Heart left ventricle (tissue), 16 donors: Measurements from ENCODE around the gene SORBS2. TPM values are rescaled to one million over a fixed set of nuclear protein-coding genes. Genes with fewer than 3 reads are reported as not detected.
A peak's percentile ranks its signal among the peaks of the same experiment; 100 is the strongest.
"Not testable (repeated sequence)": the region's sequence is repeated elsewhere in the genome, so short reads cannot be mapped to it uniquely, and the experiment has no call there.

Source experiments
- ATAC-seq, 4 donors: fragments of 200-7000 bp; cut with Tn5 transposase; one replicate each; pipeline ENCODE4 v1.9.1; 2020 to 2022; ENCODE audit warnings: moderate library complexity in 4 of 4, mild to moderate bottlenecking in 3 of 4, moderate number of reproducible peaks in 1 of 4
- DNase-seq, 5 donors: peaks; one replicate each; pipeline ENCODE4 v3.0.0-alpha.2; 2020
- H3K27ac ChIP-seq, 12 donors: fragments of 200-600 bp; sonication (generic) in 4 of 12; one replicate each; pipeline versions ENCODE4 v1.5.0 to v1.8.0; 2016 to 2022; ENCODE audit warnings: mild to moderate bottlenecking in 2 of 12
- H3K27me3 ChIP-seq, 9 donors: fragments of 200-600 bp; sonication (generic) in 2 of 9; one replicate each; pipeline versions ENCODE4 v1.5.1 to v1.8.0; 2016 to 2022; ENCODE audit warnings: mild to moderate bottlenecking in 3 of 9
- H3K36me3 ChIP-seq, 9 donors: fragments of 200-600 bp; sonication (generic) in 2 of 9; one replicate each; pipeline versions ENCODE4 v1.5.0 to v1.8.0; 2018 to 2022; ENCODE audit warnings: mild to moderate bottlenecking in 2 of 9
- H3K4me1 ChIP-seq, 12 donors: fragments of 200-600 bp; sonication (generic) in 4 of 12; one replicate each; pipeline versions ENCODE4 v1.5.0 to v1.8.0; 2016 to 2022; ENCODE audit warnings: mild to moderate bottlenecking in 3 of 12
- H3K4me3 ChIP-seq, 12 donors: fragments of 200-600 bp; sonication (generic) in 4 of 12; one replicate each; pipeline versions ENCODE4 v1.5.0 to v1.8.0; 2017 to 2022; ENCODE audit warnings: mild to moderate bottlenecking in 9 of 12, moderate library complexity in 4 of 12
- H3K9me3 ChIP-seq, 12 donors: fragments of 200-600 bp; sonication (generic) in 4 of 12; one replicate each; pipeline versions ENCODE4 v1.5.0 to v1.8.0; 2016 to 2022; ENCODE audit warnings: mild to moderate bottlenecking in 1 of 12
- POLR2A ChIP-seq, 2 donors: fragments of 450-650 bp; IDR thresholded peaks; one replicate each; pipeline ENCODE4 v1.6.1; 2017; ENCODE audit warnings: antibody characterized with exemption in 2 of 2, mild to moderate bottlenecking in 2 of 2, moderate library complexity in 2 of 2
- WGBS, 4 donors: extraction: QIAGEN DNeasy Blood & Tissue Kit in 2 of 4; methylation state at CpG; one replicate each; pipeline versions ENCODE4 v1.1.5 to v1.1.7; 2013 to 2018; 5-methylcytosine and 5-hydroxymethylcytosine counted together
- intact Hi-C, 10 donors: fragments of 100-400 bp; cut with DNase I; formaldehyde crosslinking; loops; one replicate each; pipeline versions ENCODE4 v1.11.1 to v1.14.2; 2022
- polyA plus RNA-seq, 2 donors: library from polyadenylated mRNA; stranded (reverse); fragments of 200-250 nt; gene quantifications; one replicate each; pipeline ENCODE4 v1.2.3, GENCODE V29; 2013
- total RNA-seq, 9 donors: library from RNA; depleted of rRNA in 2 of 9; stranded (reverse); fragments of >200 nt in 2 of 9; fragmentation: NEBNext Ultra II Directional in 3 of 9; extraction: Animal tissue kit (Norgen Biotek cat#: 25700) in 3 of 9; gene quantifications; one replicate each; pipeline versions ENCODE4 v1.1.0 to v1.2.4, GENCODE V29; 2016 to 2023
- TF ChIP-seq, protein P1 (sequence below), 12 donors: fragments of 200-600 bp; sonication (generic) in 4 of 12; IDR thresholded peaks; one replicate each; pipeline versions ENCODE4 v1.5.0 to v1.8.0; 2018 to 2022; ENCODE audit warnings: antibody characterized with exemption in 12 of 12, mild to moderate bottlenecking in 5 of 12
- donor health status: ischemic (EF 13 %, LVEDD 7.1; RV severe dilation, severe dysfunction).
- donor health status: healthy with polysubstance abuse.
- donor health status: DM: no; HTN: yes; CAD: no.
- donor health status: DM: no; HTN: no; CAD: no.
- donor health status: ischemic (EF 25% LVEDD 6.9; RV normal size, moderate dysfunction).
- donor health status: ischemic (EF 25% LVEDD 5.7; RV mildly dilated, moderate dysfunction).
- donor health status: healthy.
- donor health status: DM: yes; HTN: yes; CAD: no.
- donor health status: ischemic (EF 35%, LVEDD 5.7; RV mildly dilated, moderate dysfunction).
- donor health status: nonischemic (EF 11% LVEDD 7.7; RV severe dilation, severe dysfunction).
- donor health status: DM: yes; HTN: yes; CAD: no.
- donor health status: PGD.
- donor health status: ischemic (EF 29% LVEDD 5.4; RV normal size, mild dysfunction).
- donor health status: nonischemic (EF 23%, LVEDD 6.1; RV moderate dilation, normal function).

The SORBS2 gene
- total and polyA plus RNA-seq, 11 donors = 254 to 2,158 (median 1,369) TPM

DNA sequence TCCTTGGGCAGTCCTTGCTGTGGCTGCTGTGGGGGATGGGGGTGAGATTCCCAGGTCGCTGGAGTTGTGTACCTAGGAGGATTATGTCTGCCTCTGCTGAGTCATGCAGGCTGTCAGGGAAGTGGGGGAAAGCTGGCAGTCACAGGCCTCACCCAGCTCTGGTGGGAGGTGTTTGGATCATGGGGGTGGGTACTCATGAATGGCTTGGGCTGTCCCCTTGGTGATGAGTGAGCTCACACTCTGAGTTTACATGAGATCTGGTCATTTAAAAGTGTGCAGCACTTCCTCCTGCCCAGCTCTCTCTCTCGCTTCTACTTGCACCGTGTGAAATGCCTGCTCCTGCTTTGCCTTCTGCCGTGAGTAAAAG, 252.1 kb downstream of the SORBS2 start:
- intact Hi-C loops = no loop called here
- peaks cover 0 to 10% (median 2%) of the 10 kb centered on the region in 12 donors for H3K4me1 ChIP-seq
- H3K27me3 ChIP-seq = no peaks in the 10 kb centered on the region
- peak in 4 of 5 donors; percentile 18 to 67 (median 47) for DNase-seq
- 65 to 70% (median 66%) methylated on average over 4 of the region's 4 CpGs for WGBS, 4 donors
- H3K4me3 ChIP-seq = no peak overlapping the region
- peak overlapping the region in 3 of 12 donors; percentile 8 to 51 (median 29) for H3K27ac ChIP-seq
- ATAC-seq = peak in 3 of 4 donors; percentile 44 to 70 (median 54)
- peaks cover 0 to 15% (median 0%) of the 10 kb centered on the region in 12 donors for H3K9me3 ChIP-seq
- H3K36me3 ChIP-seq = no peaks in the 10 kb centered on the region
- no peak for TF ChIP-seq POLR2A (IDR thresholded peaks at IDR 0.05)
- TF ChIP-seq, protein P1, sequence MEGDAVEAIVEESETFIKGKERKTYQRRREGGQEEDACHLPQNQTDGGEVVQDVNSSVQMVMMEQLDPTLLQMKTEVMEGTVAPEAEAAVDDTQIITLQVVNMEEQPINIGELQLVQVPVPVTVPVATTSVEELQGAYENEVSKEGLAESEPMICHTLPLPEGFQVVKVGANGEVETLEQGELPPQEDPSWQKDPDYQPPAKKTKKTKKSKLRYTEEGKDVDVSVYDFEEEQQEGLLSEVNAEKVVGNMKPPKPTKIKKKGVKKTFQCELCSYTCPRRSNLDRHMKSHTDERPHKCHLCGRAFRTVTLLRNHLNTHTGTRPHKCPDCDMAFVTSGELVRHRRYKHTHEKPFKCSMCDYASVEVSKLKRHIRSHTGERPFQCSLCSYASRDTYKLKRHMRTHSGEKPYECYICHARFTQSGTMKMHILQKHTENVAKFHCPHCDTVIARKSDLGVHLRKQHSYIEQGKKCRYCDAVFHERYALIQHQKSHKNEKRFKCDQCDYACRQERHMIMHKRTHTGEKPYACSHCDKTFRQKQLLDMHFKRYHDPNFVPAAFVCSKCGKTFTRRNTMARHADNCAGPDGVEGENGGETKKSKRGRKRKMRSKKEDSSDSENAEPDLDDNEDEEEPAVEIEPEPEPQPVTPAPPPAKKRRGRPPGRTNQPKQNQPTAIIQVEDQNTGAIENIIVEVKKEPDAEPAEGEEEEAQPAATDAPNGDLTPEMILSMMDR (IDR thresholded peaks at IDR 0.05) = no peak

DNA sequence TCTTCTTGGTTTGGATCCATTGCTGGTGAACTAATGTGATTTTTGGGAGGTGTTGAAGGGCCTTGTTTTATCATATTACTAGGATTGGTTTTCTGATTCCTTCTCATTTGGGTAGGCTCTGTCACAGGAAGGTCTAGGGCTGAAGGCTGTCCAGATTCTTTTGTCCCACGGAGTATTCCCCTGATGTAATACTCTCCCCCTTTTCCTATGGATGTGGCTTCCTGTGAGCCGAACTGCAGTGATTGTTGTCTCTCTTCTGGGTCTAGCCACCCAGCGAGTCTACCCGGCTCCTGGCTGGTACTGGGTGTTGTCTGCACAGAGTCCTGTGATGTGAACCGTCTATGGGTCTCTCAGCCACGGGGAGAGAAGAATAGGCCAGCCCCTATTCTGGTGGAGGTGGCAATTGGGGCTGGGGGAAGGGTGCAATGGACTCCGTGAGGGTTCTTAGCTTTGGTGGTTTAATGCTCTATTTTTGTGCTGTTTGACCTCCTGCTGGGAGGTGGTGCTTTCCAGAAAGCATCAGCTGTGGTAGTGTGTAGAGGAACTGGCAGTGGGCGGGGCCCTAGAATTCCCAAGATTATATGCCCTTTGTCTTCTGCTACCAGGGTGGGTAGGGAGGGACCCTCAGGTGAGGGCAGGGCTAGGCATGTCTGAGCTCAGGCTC, 252.6 kb downstream of the SORBS2 start:
- WGBS, 4 donors = 52 to 78% (median 67%) methylated on average over 8 of the region's 8 CpGs
- H3K4me1 ChIP-seq = peaks cover 0 to 14% (median 2%) of the 10 kb centered on the region in 12 donors
- intact Hi-C loops, H3K36me3 ChIP-seq, H3K4me3 ChIP-seq, H3K27me3 ChIP-seq, DNase-seq: not testable (repeated sequence)
- peak overlapping the region in 3 of 12 donors; percentile 8 to 51 (median 29) for H3K27ac ChIP-seq
- ATAC-seq = peak in 2 of 4 donors; percentile 14 to 22
- peaks cover 0 to 12% (median 0%) of the 10 kb centered on the region in 12 donors for H3K9me3 ChIP-seq

DNA sequence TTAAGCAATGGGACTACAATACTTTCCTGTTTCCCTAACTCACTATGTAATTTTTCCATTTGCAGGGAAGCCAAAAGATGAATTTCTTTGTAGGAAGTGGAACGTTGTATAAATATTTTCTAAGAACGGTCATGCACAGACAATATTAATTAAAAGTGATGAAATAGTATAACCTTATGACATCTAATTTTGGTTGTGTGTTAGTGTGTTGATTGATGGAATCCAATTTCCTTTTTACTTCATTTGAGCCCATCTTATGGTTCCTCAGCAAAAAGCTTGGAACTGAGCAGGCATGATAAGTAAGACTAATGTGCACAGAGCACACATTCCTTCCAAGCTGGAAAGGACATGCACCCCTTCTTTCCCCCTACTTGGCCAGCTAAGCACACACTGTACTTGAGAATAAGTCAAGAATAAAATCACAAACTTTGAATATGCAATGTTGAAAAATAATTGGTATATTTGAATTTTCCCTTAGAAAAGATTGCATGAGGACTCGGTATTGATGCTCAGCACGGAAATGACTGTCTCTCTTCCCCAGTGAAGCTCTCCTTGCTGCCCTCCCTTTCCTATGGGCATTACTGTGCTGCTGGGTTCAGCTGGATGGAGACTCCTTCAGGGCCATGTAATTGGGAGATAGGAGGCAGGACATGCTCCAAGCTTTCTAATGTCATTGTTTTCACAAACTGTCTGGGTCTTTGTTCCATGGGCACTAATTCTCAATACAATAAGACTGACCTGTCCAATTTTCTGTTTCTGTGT, 257.4 kb downstream of the SORBS2 start:
- H3K27me3 ChIP-seq = no peaks in the 10 kb centered on the region
- intact Hi-C loops = no loop called here
- ATAC-seq = peak; percentile 38 to 75 (median 50)
- no peak for TF ChIP-seq POLR2A (IDR thresholded peaks at IDR 0.05)
- TF ChIP-seq, protein P1 (IDR thresholded peaks at IDR 0.05) = no peak
- H3K4me3 ChIP-seq = no peak overlapping the region
- H3K9me3 ChIP-seq = peaks cover 0 to 12% (median 0%) of the 10 kb centered on the region in 12 donors
- H3K4me1 ChIP-seq = peaks cover 0 to 18% (median 0%) of the 10 kb centered on the region in 12 donors
- no peak for DNase-seq
- H3K27ac ChIP-seq = peak overlapping the region in 2 of 12 donors; percentile 31 to 59
- WGBS, 4 donors = 64 to 71% (median 68%) methylated on average over 4 of the region's 4 CpGs
- H3K36me3 ChIP-seq = no peaks in the 10 kb centered on the region

DNA sequence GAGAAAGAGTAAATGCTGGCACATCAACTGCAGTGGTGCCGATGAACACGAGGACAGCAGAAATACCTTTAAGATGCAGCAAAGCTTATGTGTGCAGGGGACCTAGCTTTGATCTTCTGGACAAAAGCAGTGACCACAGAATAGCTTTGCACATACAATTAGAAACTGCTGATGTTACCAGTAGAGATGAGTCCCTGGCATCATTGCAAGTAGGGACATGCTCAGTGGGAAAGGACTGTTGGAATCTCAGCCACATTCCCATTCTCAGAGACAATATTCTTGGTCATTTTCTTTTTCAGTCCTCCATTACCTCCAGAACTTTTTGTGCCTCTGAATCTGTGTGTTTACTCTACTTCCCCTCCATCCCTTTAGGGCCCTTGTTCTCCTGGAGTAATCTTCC, 259.7 kb downstream of the SORBS2 start:
- ATAC-seq = no peak
- no peak overlapping the region for H3K4me3 ChIP-seq
- H3K36me3 ChIP-seq = no peaks in the 10 kb centered on the region
- peaks cover 0 to 15% (median 0%) of the 10 kb centered on the region in 12 donors for H3K4me1 ChIP-seq
- H3K27me3 ChIP-seq = no peaks in the 10 kb centered on the region
- intact Hi-C loops = no loop called here
- WGBS, 4 donors = 89 to 91% (median 90%) methylated on average over 2 of the region's 2 CpGs
- peaks cover 0 to 12% (median 0%) of the 10 kb centered on the region in 12 donors for H3K9me3 ChIP-seq
- no peak overlapping the region for H3K27ac ChIP-seq
- TF ChIP-seq, protein P1 (IDR thresholded peaks at IDR 0.05) = no peak
- no peak for TF ChIP-seq POLR2A (IDR thresholded peaks at IDR 0.05)
- no peak for DNase-seq
